NCI-H128 (cell line): Measurements from ENCODE around the gene OR4D2.

Experiments used
- DNase-seq: peaks from one replicate; lab custom pipeline; 2025; ENCODE audit not compliant: unreplicated experiment; lab: John Stamatoyannopoulos, UW

OR4D2 gene

DNA sequence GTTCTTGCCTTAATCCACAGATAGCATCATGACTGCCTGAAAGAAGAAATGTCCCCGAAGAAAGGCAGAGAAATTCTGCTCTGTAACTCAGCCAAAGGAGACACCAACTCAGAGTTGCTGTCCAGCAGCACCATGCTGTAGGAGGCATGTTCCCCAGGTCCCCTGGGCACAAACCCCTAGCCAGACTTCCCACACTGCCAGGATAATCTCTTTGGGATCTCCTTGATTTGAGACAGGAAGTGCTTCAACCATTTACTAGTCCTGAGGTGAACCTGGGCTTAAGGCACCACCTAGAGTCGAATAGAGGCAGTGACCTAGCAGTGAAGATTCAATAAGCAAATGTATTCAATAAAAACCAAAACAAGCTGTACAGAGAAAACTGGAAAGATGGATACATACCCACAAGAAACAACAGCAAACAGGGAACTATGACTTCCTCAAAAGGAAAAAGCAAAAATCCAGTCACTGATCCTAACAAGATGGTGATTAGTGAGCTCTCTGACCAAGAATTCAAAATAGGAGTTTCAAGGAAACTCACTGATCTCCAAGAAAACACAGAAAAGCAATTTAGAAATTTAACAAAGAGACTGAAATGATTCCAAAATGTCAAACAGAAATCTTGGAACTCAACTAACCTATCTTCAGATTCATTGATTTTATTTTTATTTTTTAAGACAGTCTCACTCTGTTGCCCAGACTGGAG, 5.7 kb downstream of the OR4D2 start:
- DNase-seq, result no peak

DNA sequence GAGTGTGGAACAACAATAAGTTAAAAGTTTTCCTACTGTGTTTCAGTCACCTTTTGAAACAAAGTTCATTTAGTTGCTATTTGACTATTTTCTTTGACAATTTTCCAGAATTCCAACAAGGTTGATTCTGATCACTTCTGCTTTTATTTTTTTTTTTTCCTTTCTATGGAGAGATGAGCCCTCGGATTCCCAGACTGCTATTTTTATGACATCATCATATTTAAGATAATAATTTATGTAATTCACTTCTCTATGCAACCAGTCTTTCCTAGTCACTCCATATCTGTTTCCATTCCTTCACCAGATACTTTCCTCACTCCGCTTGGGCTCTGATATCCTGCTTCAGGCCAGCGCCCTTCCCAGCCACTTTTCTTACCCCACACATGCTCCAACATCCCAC, 8.1 kb downstream of the OR4D2 start:
- DNase-seq, result no peak

DNA sequence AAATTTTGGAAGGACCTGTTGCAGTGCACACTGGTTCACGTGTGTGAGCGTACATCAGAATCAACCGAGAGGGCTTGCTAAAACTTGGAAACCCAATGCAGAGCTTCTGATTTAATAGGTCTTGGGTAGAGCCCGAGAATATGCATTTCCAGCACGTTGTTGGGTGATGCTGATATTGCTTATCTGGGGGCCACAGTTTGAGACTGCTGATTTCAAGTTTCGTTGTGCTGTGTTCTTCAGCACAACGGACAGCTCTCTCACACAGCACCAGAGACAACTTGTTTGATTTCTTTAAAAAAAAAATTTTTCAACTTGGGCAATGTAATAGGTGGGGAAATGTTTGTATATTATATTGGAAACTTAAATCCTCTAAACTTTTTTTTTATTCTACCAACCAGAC, 9.4 kb downstream of the OR4D2 start:
- no peak for DNase-seq

DNA sequence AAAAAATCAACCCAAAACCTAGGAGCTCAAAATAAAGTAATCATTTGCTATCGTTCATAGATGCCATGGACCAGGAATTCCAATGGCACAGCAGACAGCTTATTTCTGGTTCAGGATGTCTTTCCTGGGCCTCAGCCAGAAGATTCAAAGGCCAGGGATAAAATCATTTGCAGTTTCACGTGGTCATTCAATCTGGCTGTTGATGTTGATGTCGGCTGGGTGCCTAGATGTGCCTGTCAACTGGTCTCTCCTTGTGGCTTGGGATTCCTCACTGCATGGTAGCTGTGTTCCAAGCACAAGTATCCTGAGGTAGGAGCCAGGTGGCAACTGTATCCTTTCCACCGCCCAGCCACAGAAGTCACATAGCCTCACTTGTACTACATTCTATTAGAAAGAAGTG, 15.0 kb downstream of the OR4D2 start:
- DNase-seq, result no peak

DNA sequence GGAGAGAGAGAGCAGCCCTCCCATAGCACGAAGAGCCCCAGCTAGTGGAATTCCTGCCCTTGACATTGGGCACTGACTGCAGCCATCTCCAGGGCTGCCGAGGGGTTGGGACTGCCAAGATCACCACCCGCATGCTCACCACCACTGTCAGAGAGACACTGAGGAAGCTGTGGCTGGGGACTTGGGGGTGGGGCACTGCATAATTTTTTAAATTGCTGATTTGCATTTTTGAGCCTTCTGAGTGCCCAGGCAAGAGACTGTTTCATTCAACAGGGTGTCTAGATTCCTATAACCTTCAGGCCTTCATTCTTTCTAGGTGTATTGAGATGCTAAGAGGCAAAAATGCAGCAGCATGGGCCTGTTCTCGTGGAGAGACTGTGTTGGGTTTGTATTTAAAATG, 16.7 kb downstream of the OR4D2 start:
- no peak for DNase-seq

DNA sequence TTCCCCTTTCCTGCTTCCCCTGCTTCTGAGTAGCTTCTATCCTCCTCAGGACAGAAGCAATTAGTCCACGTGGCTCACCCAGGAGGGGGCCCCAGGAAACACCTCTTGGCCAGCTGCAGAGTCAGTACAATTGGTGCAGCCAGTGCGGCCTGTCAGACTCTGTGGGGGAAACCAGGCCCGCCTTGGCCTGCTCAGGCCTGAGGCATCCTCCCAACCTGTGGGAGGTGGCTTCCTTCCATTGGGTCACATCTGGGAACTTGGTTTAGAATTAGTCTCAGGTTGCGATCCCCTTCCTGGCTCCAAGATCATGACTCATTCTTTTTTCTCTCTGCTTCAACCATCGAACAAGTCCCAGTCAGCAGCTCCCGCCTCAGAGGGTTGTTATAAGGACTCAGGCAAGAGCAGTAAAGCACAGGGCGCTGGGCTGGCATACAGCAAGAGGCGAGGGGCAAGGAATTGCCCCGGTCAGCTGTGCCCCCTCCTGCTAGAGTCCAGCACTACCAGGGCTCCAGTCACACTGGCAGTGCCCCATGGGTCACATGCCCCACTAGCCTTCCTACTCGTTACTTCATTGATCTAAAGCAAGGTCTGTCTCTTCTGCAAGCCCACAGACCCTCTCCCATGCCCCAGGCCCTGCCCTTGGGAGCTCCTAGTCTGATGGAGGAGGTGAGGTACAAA, 17.7 kb downstream of the OR4D2 start:
- no peak for DNase-seq

DNA sequence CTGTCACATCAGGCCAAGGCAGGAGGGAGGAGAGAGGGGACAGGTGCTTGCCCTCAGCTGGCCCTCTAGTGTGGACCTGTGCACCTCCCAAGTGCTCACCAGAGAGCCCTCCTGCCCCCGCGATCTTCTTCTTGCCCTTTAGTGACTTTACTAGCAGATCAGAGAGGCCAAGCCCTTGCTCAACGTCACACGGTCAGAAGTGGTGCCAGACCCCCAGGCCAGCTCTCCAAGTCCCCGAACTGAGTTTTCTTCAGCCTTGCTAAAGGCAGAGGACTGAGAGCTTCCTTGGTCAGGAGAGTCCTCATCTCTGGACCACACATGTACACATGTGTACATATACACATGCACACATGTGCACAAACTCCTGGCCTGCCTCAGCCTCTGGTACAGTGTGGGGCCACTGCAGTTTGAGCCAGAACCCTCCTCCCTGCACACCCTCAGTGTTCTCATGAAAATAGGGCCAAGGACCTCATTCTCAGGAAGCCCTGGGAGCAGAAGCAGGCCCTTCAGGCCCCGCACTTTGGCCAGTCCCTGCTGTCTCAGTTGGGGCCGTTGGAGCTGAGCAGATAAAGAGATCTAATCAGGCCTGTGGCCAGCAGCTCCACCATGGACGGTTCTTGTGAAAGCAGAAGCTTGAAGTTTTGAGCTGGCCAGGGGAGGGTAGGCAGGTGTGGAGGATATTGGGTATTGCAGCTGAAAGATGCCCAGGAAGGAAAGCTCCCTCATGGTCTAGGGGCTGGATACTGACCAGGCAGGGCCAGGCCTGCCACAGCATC, 18.4 kb downstream of the OR4D2 start:
- DNase-seq, result no peak

DNA sequence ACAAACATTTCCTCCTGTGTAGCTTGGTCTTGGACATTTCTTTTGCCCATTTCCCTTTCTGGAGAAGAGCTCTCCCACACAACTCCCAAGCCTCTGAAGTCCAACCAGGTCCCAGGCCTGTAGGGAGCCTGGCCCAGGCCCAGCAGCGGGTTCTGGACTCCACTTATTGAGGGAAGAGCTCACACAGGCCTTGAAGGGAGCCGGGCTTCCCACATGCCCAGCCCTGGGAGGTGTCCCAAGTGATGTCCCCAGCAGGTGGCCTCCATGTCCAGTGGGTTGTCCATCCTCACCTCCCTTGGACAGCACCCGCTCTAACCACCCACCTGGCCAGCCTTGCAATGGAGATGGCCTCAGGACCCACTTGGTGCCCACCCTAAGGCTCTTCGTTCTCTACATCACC, 19.8 kb downstream of the OR4D2 start:
- no peak for DNase-seq

DNA sequence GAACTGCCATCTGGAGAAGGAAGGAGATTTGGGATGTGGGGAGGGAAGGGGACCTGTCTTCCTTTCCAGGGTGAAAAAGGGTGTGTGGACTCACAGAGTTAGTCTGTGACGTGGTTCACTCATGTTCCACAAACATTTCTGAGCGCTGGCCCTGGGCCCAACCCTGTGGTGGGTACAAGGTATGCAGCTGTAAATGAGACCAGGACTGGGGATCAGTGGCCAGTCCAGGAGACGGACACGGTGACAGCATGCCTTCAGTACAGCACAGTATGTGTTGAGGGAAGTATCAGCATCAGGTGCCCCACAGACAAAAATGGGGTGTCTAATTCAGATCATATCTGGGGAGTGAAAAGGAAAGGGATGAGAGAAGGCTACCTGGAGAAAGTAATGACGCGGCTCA, 20.3 kb downstream of the OR4D2 start:
- DNase-seq, result no peak

DNA sequence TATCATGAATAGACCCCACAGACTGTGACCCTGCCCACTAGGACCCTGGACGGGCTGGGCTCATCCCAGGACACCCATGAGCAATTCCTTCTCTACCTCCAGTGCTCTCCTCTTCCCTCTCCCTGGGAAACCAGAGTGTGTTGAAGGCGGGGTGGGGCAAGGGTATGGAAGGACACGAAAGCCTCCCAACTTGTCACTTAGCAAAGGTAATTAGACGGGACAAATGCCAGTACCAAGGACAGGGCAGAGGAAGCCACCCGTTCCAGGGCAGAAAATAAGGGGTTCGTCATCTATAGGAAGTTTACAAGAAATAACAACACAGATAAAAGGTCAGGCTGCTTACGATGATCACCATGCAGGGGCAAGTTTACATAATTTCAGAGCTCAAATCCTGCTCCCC, 20.9 kb downstream of the OR4D2 start:
- no peak for DNase-seq

DNA sequence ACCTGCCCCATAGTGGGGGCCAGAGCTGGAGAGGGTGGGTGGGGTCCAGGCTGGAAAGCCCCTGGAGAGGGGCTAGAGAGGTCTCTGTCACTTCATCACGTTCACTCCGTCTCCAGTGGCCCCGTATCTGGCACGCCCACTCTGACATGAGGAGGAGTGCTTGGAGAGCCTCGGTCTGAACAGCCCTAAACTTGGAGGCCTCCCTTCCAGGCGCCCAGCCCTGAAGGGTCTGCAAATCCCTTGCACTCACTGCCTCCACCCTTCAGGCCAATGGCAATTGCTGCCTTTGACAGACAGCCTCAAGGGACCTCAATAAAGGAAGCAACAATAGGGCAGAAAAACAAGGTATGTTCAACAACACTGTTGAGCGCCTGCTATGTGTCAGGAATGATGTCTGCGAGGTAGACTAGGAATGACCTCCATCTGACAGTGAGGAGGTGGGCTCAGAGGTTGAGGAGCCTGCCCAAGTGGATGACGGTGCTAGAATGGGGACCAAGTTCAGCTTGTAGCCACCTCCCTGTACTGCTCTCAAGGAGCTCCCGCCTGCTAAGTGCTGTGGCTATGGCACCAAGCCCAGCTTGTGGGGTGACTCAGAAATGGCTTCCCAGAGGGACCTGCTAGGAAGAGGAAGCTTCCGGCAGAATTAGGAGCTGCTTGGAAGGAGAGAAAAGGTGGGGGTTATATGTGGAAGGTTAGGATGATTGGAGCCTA, 22.8 kb downstream of the OR4D2 start:
- DNase-seq, result no peak

DNA sequence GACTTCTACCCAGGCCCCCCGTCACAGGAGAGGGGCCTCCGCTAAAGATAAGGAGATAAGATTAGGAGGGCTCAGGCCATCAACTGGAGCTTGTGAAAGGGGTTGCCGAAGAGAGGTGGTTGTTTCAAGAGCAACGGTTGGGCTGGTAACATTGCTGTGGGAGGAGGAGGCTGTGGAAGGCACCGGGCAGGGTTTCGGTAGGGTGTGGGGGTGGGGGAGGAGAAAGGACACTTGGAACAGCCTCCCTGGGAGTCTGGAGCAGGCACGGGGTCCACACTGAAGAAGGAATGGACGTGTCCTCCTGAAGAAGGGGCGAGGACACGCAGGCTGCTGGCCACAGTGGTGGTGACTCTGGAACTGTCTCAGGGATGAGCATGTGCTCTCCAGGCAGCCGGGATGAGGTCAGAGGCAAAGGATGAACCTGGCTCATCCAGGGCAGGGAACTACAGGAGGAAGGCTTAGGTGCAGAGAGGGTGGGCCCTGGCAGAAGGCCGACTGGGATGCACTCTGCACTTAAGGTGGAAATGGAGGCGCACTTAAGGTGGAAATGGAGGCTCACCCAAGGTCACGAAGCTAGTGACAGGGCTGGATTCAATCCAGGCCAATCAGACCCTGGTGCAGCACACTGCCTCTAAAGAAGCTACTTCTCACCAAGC, 24.6 kb downstream of the OR4D2 start:
- DNase-seq, result no peak

DNA sequence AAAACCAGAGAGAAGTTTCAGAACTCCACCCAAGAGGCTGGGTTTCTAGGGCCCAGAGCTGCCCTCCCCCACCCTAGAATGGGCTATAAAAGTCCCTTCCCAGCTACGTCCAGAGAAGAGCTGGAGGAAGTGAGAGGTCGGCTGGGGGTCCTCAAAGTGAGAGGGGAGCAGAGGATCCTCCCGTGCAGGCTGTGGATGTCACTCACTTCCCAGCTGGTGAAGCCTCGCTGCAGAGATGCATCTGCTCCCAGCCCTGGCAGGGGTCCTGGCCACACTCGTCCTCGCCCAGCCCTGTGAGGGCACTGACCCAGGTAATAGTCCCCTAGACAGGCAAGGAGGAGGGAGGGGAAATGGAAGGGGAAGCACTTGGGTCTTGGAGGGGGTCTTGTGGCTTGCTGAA, 25.8 kb downstream of the OR4D2 start, which contains the start of gene EPX:
Gene EPX, plus strand, starts transcription at position 115 of the 400 bp plus-strand sequence. Its CDS starts 121 bp downstream, at position 236.
- no peak for DNase-seq

DNA sequence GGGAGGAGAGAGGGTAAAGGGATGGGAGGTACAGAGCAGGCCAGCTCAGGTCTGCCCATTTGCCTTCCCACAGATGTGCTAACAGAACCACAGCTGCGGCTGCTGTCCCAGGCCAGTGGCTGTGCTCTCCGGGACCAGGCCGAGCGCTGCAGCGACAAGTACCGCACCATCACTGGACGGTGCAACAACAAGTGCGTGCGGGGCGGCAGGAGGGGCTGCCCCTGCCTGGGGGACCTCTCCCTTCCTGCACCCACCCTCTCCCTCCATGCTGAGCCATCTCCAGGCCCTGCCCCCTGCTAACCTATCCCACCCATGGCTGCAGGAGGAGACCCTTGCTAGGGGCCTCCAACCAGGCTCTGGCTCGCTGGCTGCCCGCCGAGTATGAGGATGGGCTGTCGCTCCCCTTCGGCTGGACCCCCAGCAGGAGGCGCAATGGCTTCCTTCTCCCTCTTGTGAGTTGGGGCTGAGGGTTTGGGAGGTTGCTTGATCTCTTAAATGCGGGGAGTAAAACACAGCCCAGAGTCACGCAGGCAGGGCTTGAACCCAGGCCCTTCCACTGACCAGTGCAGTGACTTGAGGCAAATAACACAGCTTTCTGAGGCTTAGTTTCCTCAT, 27.0 kb downstream of the OR4D2 start:
- DNase-seq, result no peak

DNA sequence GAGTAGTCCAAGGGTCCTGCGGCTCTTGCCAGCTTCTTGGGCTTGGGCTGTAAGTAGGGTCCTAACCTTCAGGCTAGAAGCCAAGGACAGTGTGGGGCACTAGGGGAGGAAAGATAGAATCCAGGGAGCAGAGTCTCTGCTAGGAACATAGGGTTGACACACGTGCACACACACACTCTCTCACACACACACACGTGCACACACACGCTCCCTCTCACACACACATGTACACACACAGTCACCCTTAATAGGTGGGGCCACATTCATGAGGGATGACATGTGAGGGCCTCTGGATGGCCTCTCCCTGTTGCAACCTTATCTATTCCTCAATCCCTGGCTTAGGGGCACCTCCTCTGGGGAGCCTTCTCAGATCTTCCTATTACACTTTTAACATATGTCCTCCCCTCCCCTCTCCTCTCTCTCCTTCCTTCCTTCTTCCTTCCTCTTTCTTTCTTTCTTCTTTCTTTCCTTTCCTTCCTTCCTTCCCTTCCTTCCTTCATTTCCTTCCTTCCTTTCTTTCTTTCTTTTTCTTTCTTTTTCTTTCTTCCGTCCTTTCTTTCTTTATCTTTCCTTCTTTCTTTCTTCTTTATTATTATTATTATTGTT, 28.8 kb downstream of the OR4D2 start:
- DNase-seq, result no peak

DNA sequence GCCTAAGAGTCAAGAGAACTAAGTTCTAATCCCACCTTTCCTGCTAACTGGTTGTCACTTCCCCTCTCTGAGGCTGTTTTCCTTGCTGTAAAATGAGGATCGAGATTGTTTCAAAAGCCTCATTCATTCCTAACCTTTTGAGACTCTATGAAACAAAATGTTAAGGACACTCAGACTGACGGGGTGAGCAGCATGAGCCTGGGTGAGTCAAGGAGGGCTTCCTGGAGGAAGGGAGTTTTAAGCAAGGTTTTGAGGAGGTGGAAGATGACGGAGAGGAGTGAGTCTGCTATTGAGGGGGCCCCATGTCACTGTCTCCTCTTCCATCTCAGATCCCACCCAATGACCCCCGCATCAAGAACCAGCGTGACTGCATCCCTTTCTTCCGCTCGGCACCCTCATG, 29.8 kb downstream of the OR4D2 start:
- DNase-seq, result no peak

DNA sequence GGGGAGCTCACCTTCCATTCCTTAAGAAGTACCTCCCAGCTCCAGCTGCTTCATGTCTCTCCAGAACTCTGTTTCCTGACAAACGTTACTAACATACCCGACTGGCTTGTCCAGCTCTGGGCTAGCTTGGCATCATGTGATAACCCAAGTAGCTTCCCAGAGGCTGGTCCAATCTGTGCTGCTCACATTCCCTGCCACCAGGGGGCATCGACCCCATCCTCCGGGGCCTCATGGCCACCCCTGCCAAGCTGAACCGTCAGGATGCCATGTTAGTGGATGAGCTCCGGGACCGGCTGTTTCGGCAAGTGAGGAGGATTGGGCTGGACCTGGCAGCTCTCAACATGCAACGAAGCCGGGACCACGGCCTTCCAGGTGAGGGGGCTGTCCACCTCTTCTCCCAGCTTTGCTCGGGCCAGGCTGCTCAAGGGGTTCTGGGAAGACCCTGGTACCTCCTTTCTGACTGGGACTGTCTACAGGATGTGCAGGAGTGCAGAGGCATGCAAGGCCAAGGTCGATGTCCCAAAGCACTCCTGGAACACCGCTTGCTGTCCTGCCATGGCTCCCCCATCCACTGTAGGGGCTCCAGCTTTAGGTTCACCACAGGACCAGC, 33.3 kb downstream of the OR4D2 start:
- no peak for DNase-seq

DNA sequence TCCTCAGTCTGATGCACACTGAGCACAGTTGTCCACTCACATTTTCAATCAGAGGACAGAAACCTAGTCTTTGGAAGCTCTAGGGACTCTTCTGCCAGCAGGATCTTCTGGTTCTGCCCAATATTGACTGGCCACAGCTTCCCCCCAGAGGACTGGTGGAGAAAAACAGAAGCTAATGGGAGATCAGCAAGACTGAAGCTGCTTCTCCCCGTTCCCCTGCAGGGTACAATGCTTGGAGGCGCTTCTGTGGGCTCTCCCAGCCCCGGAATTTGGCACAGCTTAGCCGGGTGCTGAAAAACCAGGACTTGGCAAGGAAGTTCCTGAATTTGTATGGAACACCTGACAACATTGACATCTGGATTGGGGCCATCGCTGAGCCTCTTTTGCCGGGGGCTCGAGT, 36.1 kb downstream of the OR4D2 start:
- DNase-seq, result no peak

DNA sequence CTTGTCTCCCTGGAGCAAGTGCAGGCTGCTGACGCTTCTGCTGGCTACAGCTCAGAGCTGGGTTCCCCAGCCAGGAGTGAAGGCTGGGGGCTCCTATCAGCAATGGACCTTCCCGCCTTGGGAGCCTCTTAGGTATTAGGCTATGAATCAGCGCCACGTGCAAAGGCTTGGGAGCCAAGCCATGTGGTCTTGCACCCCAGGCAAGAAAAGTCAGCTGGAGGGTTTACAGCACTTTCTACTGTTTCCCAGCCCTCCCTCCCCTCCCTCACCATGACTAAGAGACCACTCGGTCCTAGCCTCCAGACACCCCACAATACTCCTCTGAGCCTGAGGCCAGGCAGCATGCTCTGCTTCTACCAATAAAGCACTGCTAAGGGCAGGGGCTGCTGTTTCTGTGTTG, 38.0 kb downstream of the OR4D2 start:
- DNase-seq, result no peak

DNA sequence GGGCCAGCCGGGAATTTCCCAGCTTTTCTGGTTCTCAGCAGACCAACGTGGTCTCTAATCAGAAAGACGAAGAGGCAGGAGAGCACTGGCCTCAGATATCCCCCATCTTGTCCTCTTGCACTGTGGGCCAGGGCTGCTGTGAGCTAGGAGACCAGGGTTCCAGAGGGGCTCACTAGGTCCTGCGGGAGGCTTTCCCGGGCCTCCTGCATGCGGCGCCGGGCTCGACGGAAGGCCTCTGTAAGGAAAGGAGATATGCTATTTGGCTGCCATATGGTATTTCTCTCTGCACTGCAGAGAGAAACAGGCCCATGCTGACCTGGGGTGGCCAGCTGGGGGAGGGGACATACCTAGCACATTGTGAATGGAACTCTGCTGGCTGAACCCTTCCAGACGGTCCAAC, 39.2 kb downstream of the OR4D2 start:
- no peak for DNase-seq
